HepG2 (cell line): ENCODE measurements around the gene ZNF747. TPM values are rescaled to one million over a fixed set of nuclear protein-coding genes. Genes with fewer than 3 reads are reported as not detected.

Source experiments
- ADNP ChIP-seq: sonication (generic); formaldehyde crosslinking; IDR thresholded peaks from 2 replicates; pipeline ENCODE4 v1.4.0; 2020; ENCODE audit warnings: missing genetic modification reagents
- ARID2 ChIP-seq: sonication (generic); formaldehyde crosslinking; IDR thresholded peaks from 2 replicates; pipeline ENCODE4 v1.8.1; 2022; ENCODE audit warnings: mild to moderate bottlenecking, missing genetic modification reagents, borderline replicate concordance
- ETV6 ChIP-seq: sonication (generic); formaldehyde crosslinking; conservative IDR thresholded peaks from 2 replicates; pipeline ENCODE4 v1.4.0; 2020; ENCODE audit warnings: missing genetic modification reagents
- GFI1 ChIP-seq: sonication (generic); formaldehyde crosslinking; IDR thresholded peaks from 2 replicates; pipeline ENCODE4 v1.5.0; 2020; ENCODE audit warnings: missing genetic modification reagents, mild to moderate bottlenecking, borderline replicate concordance
- HNRNPK ChIP-seq: fragments of 200-400 bp; formaldehyde crosslinking; IDR thresholded peaks from 2 replicates; pipeline ENCODE4 v1.6.1; 2018; ENCODE audit warnings: low read length, low read depth, moderate library complexity, mild to moderate bottlenecking; ENCODE audit not compliant: poor library complexity, severe bottlenecking
- ISX ChIP-seq: sonication (generic); formaldehyde crosslinking; conservative IDR thresholded peaks from 2 replicates; pipeline ENCODE4 v1.5.0; 2020; ENCODE audit warnings: missing genetic modification reagents
- KDM3A ChIP-seq: IDR thresholded peaks from 2 replicates; pipeline ENCODE4 v1.6.1; 2018; ENCODE audit warnings: low read depth, missing compliant biosample characterization
- SAFB2 ChIP-seq: sonication (generic); formaldehyde crosslinking; IDR thresholded peaks from 2 replicates; pipeline ENCODE4 v1.5.1; 2020; ENCODE audit warnings: missing genetic modification reagents, low read depth, mild to moderate bottlenecking, borderline replicate concordance
- SALL2 ChIP-seq: sonication (generic); formaldehyde crosslinking; IDR thresholded peaks from 2 replicates; pipeline ENCODE4 v1.8.1; 2023; ENCODE audit warnings: mild to moderate bottlenecking, missing genetic modification reagents, inconsistent platforms
- ZFP37 ChIP-seq: sonication (generic); formaldehyde crosslinking; IDR thresholded peaks from 2 replicates; pipeline ENCODE4 v1.4.0; 2020; ENCODE audit warnings: missing genetic modification reagents, borderline replicate concordance
- ZNF12 ChIP-seq: sonication (generic); formaldehyde crosslinking; IDR thresholded peaks from 2 replicates; pipeline ENCODE4 v1.5.0; 2020; ENCODE audit warnings: missing genetic modification reagents
- ZNF33A ChIP-seq: sonication (generic); formaldehyde crosslinking; IDR thresholded peaks from 2 replicates; pipeline ENCODE4 v1.5.1; 2020; ENCODE audit warnings: missing genetic modification reagents, mild to moderate bottlenecking, moderate library complexity, borderline replicate concordance
- ZNF441 ChIP-seq: sonication (generic); formaldehyde crosslinking; IDR thresholded peaks from 2 replicates; pipeline ENCODE4 v1.7.0; 2021; ENCODE audit warnings: missing genetic modification reagents, borderline replicate concordance
- ZNF577 ChIP-seq: sonication (generic); formaldehyde crosslinking; IDR thresholded peaks from 2 replicates; pipeline ENCODE4 v1.4.0; 2020; ENCODE audit warnings: mild to moderate bottlenecking, low read depth, missing genetic modification reagents, borderline replicate concordance
- polyA plus RNA-seq, 8 experiments: library from polyadenylated mRNA; depleted of rRNA in 3 of 8; stranded (reverse) in 7 of 8; unstranded in 1 of 8; fragments of >200 nt; fragmentation: Illumina TruSeq in 4 of 8; extraction: Trizol in 4 of 8; gene quantifications; 2 replicates each; pipeline versions ENCODE4 v1.2.1 to v1.2.3, GENCODE V29; 2011 to 2016; ENCODE audit warnings: low read depth in 4 of 8, missing spikeins in 1 of 8, mixed read lengths in 1 of 8; ENCODE audit not compliant: insufficient read depth in 1 of 8
- total RNA-seq, 5 experiments: library from RNA; depleted of rRNA; stranded (reverse); fragments of >200 nt; fragmentation: Illumina TruSeq; extraction: Trizol; gene quantifications; 2 replicates each; pipeline ENCODE4 v1.2.3, GENCODE V29; 2016; ENCODE audit warnings: low read depth in 1 of 5
- TF ChIP-seq, protein P1 (sequence below): sonication (generic); formaldehyde crosslinking; IDR thresholded peaks from 2 replicates; pipeline ENCODE4 v1.4.0; 2020; ENCODE audit warnings: low read depth, missing genetic modification reagents
- TF ChIP-seq, protein P2 (sequence below): sonication (generic); formaldehyde crosslinking; IDR thresholded peaks from 2 replicates; pipeline ENCODE4 v1.5.0; 2020; ENCODE audit warnings: missing genetic modification reagents
- TF ChIP-seq, protein P3 (sequence below), 2 experiments: sonication (generic) in 1 of 2; formaldehyde crosslinking in 1 of 2; IDR thresholded peaks; 2 replicates each; pipeline versions ENCODE4 v1.4.0 to v1.6.1; 2016 to 2020; ENCODE audit warnings: borderline replicate concordance in 1 of 2, low read depth in 1 of 2, mild to moderate bottlenecking in 1 of 2, missing genetic modification reagents in 1 of 2
- TF ChIP-seq, protein P4 (sequence below): sonication (generic); formaldehyde crosslinking; conservative IDR thresholded peaks from 2 replicates; pipeline ENCODE4 v1.4.0; 2020; ENCODE audit warnings: missing genetic modification reagents

The ZNF747 gene
- total and polyA plus RNA-seq, 2 of the 13 experiments (the other 11 are each of a cell fraction or from before 2014, with no cell fraction given), result 7.2 to 10.2 TPM

DNA sequence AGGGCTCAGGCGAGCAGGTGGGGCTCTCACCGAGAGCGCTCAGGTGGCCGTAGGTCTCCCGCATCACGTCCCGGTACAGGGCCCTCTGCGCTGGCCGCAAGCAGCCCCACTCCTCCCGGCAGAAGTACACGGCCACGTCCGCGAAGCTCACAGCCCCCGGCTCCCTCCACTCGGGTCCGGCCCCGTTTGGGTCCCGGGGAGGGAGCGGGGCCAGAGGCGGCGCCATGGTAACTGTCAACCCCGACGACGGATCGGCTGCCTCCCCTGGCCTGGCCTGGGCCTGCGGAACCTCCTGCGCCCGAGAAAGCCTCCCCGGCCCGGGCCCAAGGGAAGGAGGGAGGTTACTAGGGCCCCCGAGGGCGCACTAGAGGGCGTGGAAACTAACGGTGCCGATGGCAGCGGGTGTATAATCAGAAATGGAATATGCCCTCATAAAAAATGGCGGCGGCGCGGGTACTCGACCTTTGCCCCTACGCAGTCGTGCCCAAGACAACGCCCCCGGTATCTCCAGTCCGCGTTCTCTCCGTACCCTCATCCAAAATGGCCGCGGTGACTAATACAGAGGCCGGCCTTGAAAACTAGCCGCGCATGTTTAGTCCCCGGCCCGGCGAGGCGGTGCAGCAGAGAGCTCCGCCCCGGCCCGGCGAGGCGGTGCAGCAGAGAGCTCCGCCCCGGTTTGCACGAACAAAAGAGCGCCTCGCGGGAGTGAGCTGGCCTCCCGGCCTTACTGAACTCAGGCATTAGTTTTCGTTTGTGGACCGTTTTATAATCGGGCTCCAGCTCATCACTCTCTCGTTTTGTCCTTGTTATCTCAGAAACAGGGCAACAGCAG is 23.5 kb upstream of the ZNF747 start, which contains the start of gene ZNF764 (continued):
- TF ChIP-seq, protein P1, sequence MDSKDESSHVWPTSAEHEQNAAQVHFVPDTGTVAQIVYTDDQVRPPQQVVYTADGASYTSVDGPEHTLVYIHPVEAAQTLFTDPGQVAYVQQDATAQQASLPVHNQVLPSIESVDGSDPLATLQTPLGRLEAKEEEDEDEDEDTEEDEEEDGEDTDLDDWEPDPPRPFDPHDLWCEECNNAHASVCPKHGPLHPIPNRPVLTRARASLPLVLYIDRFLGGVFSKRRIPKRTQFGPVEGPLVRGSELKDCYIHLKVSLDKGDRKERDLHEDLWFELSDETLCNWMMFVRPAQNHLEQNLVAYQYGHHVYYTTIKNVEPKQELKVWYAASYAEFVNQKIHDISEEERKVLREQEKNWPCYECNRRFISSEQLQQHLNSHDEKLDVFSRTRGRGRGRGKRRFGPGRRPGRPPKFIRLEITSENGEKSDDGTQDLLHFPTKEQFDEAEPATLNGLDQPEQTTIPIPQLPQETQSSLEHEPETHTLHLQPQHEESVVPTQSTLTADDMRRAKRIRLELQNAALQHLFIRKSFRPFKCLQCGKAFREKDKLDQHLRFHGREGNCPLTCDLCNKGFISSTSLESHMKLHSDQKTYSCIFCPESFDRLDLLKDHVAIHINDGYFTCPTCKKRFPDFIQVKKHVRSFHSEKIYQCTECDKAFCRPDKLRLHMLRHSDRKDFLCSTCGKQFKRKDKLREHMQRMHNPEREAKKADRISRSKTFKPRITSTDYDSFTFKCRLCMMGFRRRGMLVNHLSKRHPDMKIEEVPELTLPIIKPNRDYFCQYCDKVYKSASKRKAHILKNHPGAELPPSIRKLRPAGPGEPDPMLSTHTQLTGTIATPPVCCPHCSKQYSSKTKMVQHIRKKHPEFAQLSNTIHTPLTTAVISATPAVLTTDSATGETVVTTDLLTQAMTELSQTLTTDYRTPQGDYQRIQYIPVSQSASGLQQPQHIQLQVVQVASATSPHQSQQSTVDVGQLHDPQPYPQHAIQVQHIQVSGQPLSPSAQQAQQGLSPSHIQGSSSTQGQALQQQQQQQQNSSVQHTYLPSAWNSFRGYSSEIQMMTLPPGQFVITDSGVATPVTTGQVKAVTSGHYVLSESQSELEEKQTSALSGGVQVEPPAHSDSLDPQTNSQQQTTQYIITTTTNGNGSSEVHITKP (CRISPR knock-in tag), result 0 out of 2 replicates have a peak, but pooled peaks have one; percentile 18
- peak; percentile 45 for TF ChIP-seq HNRNPK
- peak; percentile 95; the same call in 1 of the 2 replicates for TF ChIP-seq ZNF33A (CRISPR knock-in tag)
- TF ChIP-seq, protein P2, sequence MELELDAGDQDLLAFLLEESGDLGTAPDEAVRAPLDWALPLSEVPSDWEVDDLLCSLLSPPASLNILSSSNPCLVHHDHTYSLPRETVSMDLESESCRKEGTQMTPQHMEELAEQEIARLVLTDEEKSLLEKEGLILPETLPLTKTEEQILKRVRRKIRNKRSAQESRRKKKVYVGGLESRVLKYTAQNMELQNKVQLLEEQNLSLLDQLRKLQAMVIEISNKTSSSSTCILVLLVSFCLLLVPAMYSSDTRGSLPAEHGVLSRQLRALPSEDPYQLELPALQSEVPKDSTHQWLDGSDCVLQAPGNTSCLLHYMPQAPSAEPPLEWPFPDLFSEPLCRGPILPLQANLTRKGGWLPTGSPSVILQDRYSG (CRISPR knock-in tag), result no peak
- TF ChIP-seq ISX (CRISPR knock-in tag), result peak; percentile 18; the same call in 1 of the 2 replicates
- no peak for TF ChIP-seq ZNF577
- TF ChIP-seq, protein P3, sequence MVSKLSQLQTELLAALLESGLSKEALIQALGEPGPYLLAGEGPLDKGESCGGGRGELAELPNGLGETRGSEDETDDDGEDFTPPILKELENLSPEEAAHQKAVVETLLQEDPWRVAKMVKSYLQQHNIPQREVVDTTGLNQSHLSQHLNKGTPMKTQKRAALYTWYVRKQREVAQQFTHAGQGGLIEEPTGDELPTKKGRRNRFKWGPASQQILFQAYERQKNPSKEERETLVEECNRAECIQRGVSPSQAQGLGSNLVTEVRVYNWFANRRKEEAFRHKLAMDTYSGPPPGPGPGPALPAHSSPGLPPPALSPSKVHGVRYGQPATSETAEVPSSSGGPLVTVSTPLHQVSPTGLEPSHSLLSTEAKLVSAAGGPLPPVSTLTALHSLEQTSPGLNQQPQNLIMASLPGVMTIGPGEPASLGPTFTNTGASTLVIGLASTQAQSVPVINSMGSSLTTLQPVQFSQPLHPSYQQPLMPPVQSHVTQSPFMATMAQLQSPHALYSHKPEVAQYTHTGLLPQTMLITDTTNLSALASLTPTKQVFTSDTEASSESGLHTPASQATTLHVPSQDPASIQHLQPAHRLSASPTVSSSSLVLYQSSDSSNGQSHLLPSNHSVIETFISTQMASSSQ (IDR thresholded peaks at IDR 0.05; ENCODE audit: low read depth), result no peak
- TF ChIP-seq, protein P3 (CRISPR knock-in tag; IDR thresholded peaks at IDR 0.05; ENCODE audit: borderline replicate concordance), result peak; percentile 65; the same call in 1 of the 2 replicates
- peak; percentile 73; the same call in 1 of the 2 replicates for TF ChIP-seq SALL2
- TF ChIP-seq ZNF441 (CRISPR knock-in tag), result peak; percentile 69; the same call in 1 of the 2 replicates
- no peak for TF ChIP-seq ADNP (CRISPR knock-in tag)
- TF ChIP-seq, protein P4, sequence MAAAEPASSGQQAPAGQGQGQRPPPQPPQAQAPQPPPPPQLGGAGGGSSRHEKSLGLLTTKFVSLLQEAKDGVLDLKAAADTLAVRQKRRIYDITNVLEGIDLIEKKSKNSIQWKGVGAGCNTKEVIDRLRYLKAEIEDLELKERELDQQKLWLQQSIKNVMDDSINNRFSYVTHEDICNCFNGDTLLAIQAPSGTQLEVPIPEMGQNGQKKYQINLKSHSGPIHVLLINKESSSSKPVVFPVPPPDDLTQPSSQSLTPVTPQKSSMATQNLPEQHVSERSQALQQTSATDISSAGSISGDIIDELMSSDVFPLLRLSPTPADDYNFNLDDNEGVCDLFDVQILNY, result no peak
- no peak for TF ChIP-seq ZFP37 (CRISPR knock-in tag)
- no peak for TF ChIP-seq GFI1 (CRISPR knock-in tag)
- peak; percentile 60; the same call in 1 of the 2 replicates for TF ChIP-seq KDM3A (CRISPR knock-in tag)
- no peak for TF ChIP-seq ETV6
- no peak for TF ChIP-seq SAFB2 (CRISPR knock-in tag)
- TF ChIP-seq ZNF12 (CRISPR knock-in tag), result no peak
- TF ChIP-seq ARID2 (CRISPR knock-in tag), result no peak; the same call in 1 of the 2 replicates
